Endothelial cell of umbilical vein (primary cell): ENCODE results near the gene SEMA6A. TPM values are rescaled to one million over a fixed set of nuclear protein-coding genes. Genes with fewer than 3 reads are reported as not detected.

ENCODE experiments used
- BruUV-seq: library from RNA; stranded (reverse); fragments of 400-500 nt; replicated peaks from 2 replicates; lab custom pipeline; 2021; lab: Mats Ljungman, UMichigan
- CTCF ChIA-PET: fragments of 300-600, 350-600 bp; sonication (Branson Sonifier 250); formaldehyde crosslinking; loops from one replicate; lab custom pipeline; 2021; ENCODE audit warnings: antibody characterized with exemption, inconsistent platforms; lab: Charles Lee
- POLR2A ChIA-PET: fragments of 300-600, 350-600 bp; sonication (Branson Sonifier 250); formaldehyde crosslinking; loops from one replicate; lab custom pipeline; 2021; ENCODE audit warnings: antibody characterized with exemption, inconsistent platforms; lab: Charles Lee
- DNase-seq: peaks from one replicate; pipeline ENCODE4 v3.0.0-alpha.2; 2011; ENCODE audit warnings: low read depth, low spot score
- FAIRE-seq: peaks from 2 replicates; lab custom pipeline; 2011; peaks lifted over from hg19 to GRCh38; lab: Jason Lieb, UNC
- H2AFZ ChIP-seq: 2 replicates; pipeline ENCODE4 v1.6.0; 2012; ENCODE audit warnings: low read depth, low read length, control low read depth, inconsistent platforms
- H3K27ac ChIP-seq: 2 replicates; pipeline ENCODE4 v1.5.1; 2011; ENCODE audit warnings: low read depth, mild to moderate bottlenecking, control low read depth, low read length, moderate library complexity; ENCODE audit not compliant: insufficient read depth
- H3K27me3 ChIP-seq, 2 experiments: 2 replicates each; pipeline versions ENCODE4 v1.6.0 to v1.6.1; 2011; ENCODE audit warnings: low read length in 2 of 2, mixed read lengths in 1 of 2; ENCODE audit not compliant: control insufficient read depth in 2 of 2, insufficient read depth in 2 of 2
- H3K36me3 ChIP-seq, 2 experiments: 2 replicates in 1 of 2; 3 replicates in 1 of 2; pipeline ENCODE4 v1.5.1; 2011; ENCODE audit warnings: low read length in 2 of 2, mild to moderate bottlenecking in 1 of 2, moderate library complexity in 1 of 2; ENCODE audit not compliant: control insufficient read depth in 2 of 2, insufficient read depth in 2 of 2; ENCODE audit errors: extremely low read depth in 1 of 2
- H3K4me1 ChIP-seq: 3 replicates; pipeline ENCODE4 v1.5.1; 2011; ENCODE audit warnings: mild to moderate bottlenecking, low read length; ENCODE audit not compliant: control insufficient read depth, insufficient read depth; ENCODE audit errors: extremely low read depth
- H3K4me2 ChIP-seq: 2 replicates; pipeline ENCODE4 v1.6.1; 2011; ENCODE audit warnings: low read length, control low read depth, mixed read lengths; ENCODE audit not compliant: insufficient read depth
- H3K4me3 ChIP-seq, 3 experiments: fragments of 200-600 bp in 1 of 3; sonication (generic), shearing (Covaris generic) in 1 of 3; replicated peaks in 1 of 3; 2 replicates each; pipeline ENCODE4 v1.5.1; 2011 to 2016; ENCODE audit warnings: control low read depth in 3 of 3, low read length in 3 of 3, mild to moderate bottlenecking in 2 of 3, inconsistent platforms in 1 of 3, low read depth in 1 of 3, moderate library complexity in 1 of 3; ENCODE audit not compliant: insufficient read depth in 1 of 3
- H3K79me2 ChIP-seq: 2 replicates; pipeline ENCODE4 v1.6.0; 2012; ENCODE audit warnings: low read length, inconsistent platforms; ENCODE audit not compliant: control insufficient read depth, insufficient read depth
- H3K9ac ChIP-seq: replicated peaks from 2 replicates; pipeline ENCODE3; 2011; ENCODE audit warnings: low read length, control low read depth; ENCODE audit not compliant: insufficient read depth; ENCODE audit errors: extremely low read depth
- H3K9me1 ChIP-seq: replicated peaks from 3 replicates; pipeline ENCODE4 v1.6.0; 2011; ENCODE audit warnings: mild to moderate bottlenecking, low read length; ENCODE audit not compliant: control insufficient read depth, insufficient read depth; ENCODE audit errors: extremely low read depth
- H3K9me3 ChIP-seq: replicated peaks from 2 replicates; pipeline ENCODE4 v1.5.1; 2012; ENCODE audit warnings: low read length, inconsistent platforms; ENCODE audit not compliant: control insufficient read depth, insufficient read depth
- H4K20me1 ChIP-seq: replicated peaks from 2 replicates; pipeline ENCODE3; 2011; ENCODE audit warnings: mild to moderate bottlenecking, low read length; ENCODE audit not compliant: control insufficient read depth, insufficient read depth; ENCODE audit errors: extremely low read depth
- CTCF ChIP-seq, 2 donors: IDR thresholded peaks; 1 replicate in 1 of 2; 2 replicates in 1 of 2; pipeline ENCODE4 v1.5.1; 2011; ENCODE audit warnings: low read length in 2 of 2, mild to moderate bottlenecking in 2 of 2, moderate library complexity in 2 of 2, control low read depth in 1 of 2, inconsistent platforms in 1 of 2, low read depth in 1 of 2; ENCODE audit not compliant: insufficient read depth in 1 of 2; ENCODE audit errors: extremely low read depth in 1 of 2
- EZH2 ChIP-seq: IDR thresholded peaks from 2 replicates; pipeline ENCODE4 v1.6.1; 2012; ENCODE audit warnings: borderline replicate concordance, low read depth, mild to moderate bottlenecking, moderate library complexity, low read length, inconsistent platforms; ENCODE audit not compliant: severe bottlenecking
- FOS ChIP-seq: IDR thresholded peaks from 2 replicates; pipeline ENCODE4 v1.6.1; 2011; ENCODE audit warnings: mild to moderate bottlenecking, low read length, moderate library complexity, borderline replicate concordance; ENCODE audit not compliant: insufficient read depth
- GATA2 ChIP-seq: IDR thresholded peaks from 2 replicates; pipeline ENCODE4 v1.7.0; 2011; ENCODE audit warnings: low read depth, mild to moderate bottlenecking, moderate library complexity, mixed read lengths, low read length; ENCODE audit not compliant: insufficient read length, insufficient read depth
- JUN ChIP-seq: IDR thresholded peaks from 2 replicates; pipeline ENCODE4 v1.6.1; 2011; ENCODE audit warnings: borderline replicate concordance, low read depth; ENCODE audit not compliant: insufficient read length, insufficient read depth
- MYC ChIP-seq: IDR thresholded peaks from one replicate; pipeline ENCODE4 v1.6.1; 2011; ENCODE audit warnings: mild to moderate bottlenecking, low read depth, low read length
- POLR2A ChIP-seq: IDR thresholded peaks from 2 replicates; pipeline ENCODE4 v1.6.1; 2012; ENCODE audit warnings: low read depth, mild to moderate bottlenecking, control low read depth, low read length
- POLR2AphosphoS5 ChIP-seq: IDR thresholded peaks from 2 replicates; pipeline ENCODE4 v1.6.1; 2012; ENCODE audit warnings: low read depth, mild to moderate bottlenecking, control low read depth, low read length, moderate library complexity; ENCODE audit not compliant: insufficient read depth
- dilution Hi-C: fragments of 300-500 bp; cut with MboI; formaldehyde crosslinking; loops from one replicate; pipeline ENCODE4 v1.15.0; 2019; ENCODE audit warnings: low sequenced_read_pairs; ENCODE audit not compliant: extremely low pct_ligation_motif_present
- intact Hi-C: fragments of 100-400 bp; cut with micrococcal nuclease; formaldehyde crosslinking; loops from one replicate; pipeline ENCODE4 v1.10.0; 2022
- polyA plus RNA-seq, 4 experiments: library from polyadenylated mRNA; depleted of rRNA in 3 of 4; stranded (reverse) in 3 of 4; unstranded in 1 of 4; fragments of >200 nt; gene quantifications; 2 replicates each; pipeline versions ENCODE4 v1.2.1 to v1.2.3, GENCODE V29; 2011 to 2012; ENCODE audit warnings: missing spikeins in 1 of 4
- total RNA-seq: library from RNA; stranded (reverse); gene quantifications from 2 replicates; pipeline ENCODE4 v1.2.3, GENCODE V29; 2021
- TF ChIP-seq, protein P1 (sequence below): IDR thresholded peaks from 2 replicates; pipeline ENCODE4 v1.6.1; 2011; ENCODE audit not compliant: insufficient read depth, insufficient read length

SEMA6A gene
- total and polyA plus RNA-seq, 2 donors (not counting 3 experiments of a cell fraction or from before 2014, with no cell fraction given) = 0.43 to 1.5 TPM

DNA sequence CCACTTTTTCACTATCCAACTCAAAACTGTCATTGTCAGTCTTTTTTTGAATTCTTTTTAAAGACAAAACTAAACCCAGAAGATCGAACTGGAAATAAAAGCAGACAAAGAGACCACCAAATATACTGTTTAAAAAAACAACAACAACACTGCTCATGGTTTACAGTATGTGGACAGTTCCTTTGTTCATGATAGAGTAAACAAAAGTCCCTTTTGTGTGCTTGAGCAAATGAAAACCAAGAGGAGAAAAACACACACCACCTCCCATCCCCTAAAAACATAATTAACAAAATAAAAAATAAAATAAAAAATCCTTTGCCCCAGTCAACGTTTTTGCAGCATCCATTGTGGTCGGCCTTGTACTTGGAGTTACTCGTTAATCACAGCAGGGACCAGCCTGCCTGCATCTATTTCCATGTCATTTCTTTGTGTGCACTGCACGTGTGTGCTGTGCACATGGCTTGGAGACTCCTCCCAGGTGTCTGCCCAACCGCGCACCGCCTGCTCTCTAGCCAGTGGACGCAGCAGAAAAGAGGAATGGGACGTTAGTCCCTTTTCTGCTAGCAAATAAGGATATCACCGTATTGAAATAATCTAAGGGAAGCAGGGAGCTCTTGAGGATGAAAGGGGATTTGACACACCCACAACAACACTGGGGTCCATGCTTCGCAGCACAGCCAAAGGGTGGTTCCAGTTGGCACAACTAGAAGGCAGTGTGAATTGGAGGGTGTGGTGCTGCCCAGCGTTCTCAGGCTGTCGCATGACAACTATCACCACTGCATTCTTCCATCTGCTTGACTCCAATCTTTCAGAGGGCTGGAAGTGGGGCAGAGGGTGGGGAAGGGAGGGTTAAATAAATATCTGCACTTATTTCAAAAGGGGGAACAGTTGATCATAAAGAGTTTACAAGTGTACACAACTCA lies 130.0 kb downstream of the SEMA6A start:
- Histone ChIP-seq H3K4me1 (no peaks in the 10 kb centered on the region), H2AFZ (no peak overlapping the region), H3K4me2 (no peak overlapping the region), H4K20me1 (no peaks in the 10 kb centered on the region), H3K36me3 (no peaks in the 10 kb centered on the region), H3K9ac (no peak overlapping the region), H3K4me3 (no peak overlapping the region), H3K27ac (no peak overlapping the region), H3K9me3 (no peaks in the 10 kb centered on the region), H3K79me2 (no peaks in the 10 kb centered on the region), H3K27me3 (no peaks in the 10 kb centered on the region), H3K9me1 (no peaks in the 10 kb centered on the region)
- DNase-seq (no peak), FAIRE-seq (no peak)
- BruUV-seq = no TSS peak
- dilution Hi-C loops (no loop called here), intact Hi-C loops (no loop called here)
- TF ChIP-seq CTCF (IDR thresholded peaks at IDR 0.05; ENCODE audit: extremely low read depth in 1 of 2, insufficient read depth in 1 of 2, low read depth in 1 of 2, low read length in 2 of 2) (no peak), POLR2A (no peak), FOS (no peak), EZH2 (no peak), POLR2AphosphoS5 (no peak), MYC (no peak), GATA2 (no peak), JUN (no peak)
- TF ChIP-seq, protein P1, sequence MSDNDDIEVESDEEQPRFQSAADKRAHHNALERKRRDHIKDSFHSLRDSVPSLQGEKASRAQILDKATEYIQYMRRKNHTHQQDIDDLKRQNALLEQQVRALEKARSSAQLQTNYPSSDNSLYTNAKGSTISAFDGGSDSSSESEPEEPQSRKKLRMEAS = no peak
- POLR2A ChIA-PET = no interaction called here
- CTCF ChIA-PET = no interaction called here
